Diencephalon (tissue), 1 donor: ENCODE results near the gene AQP10. TPM values are rescaled to one million over a fixed set of nuclear protein-coding genes. Genes with fewer than 3 reads are reported as not detected.

ENCODE experiments used
- small RNA-seq: library from RNA; depleted of rRNA; stranded (forward); fragments of <200 nt; gene quantifications from one replicate; pipeline ENCODE3, GENCODE V24; 2014
- total RNA-seq: library from RNA; depleted of rRNA; stranded (reverse); fragments of >200 nt; gene quantifications from one replicate; pipeline ENCODE4 v1.2.3, GENCODE V29; 2014

Gene AQP10
- total RNA-seq = not detected

GRCh38 chr1:154320882-154321608, at the start of gene AQP10:
Gene AQP10, plus strand, starts transcription at chr1:154321093. Its CDS starts 63 bp downstream, at chr1:154321156.

GRCh38 chr1:154272217-154272998, 48.5 kb upstream of the AQP10 start, which contains the start of gene HAX1:
Gene HAX1, plus strand, starts transcription at chr1:154272629. Its CDS starts 95 bp downstream, at chr1:154272724.

DNA sequence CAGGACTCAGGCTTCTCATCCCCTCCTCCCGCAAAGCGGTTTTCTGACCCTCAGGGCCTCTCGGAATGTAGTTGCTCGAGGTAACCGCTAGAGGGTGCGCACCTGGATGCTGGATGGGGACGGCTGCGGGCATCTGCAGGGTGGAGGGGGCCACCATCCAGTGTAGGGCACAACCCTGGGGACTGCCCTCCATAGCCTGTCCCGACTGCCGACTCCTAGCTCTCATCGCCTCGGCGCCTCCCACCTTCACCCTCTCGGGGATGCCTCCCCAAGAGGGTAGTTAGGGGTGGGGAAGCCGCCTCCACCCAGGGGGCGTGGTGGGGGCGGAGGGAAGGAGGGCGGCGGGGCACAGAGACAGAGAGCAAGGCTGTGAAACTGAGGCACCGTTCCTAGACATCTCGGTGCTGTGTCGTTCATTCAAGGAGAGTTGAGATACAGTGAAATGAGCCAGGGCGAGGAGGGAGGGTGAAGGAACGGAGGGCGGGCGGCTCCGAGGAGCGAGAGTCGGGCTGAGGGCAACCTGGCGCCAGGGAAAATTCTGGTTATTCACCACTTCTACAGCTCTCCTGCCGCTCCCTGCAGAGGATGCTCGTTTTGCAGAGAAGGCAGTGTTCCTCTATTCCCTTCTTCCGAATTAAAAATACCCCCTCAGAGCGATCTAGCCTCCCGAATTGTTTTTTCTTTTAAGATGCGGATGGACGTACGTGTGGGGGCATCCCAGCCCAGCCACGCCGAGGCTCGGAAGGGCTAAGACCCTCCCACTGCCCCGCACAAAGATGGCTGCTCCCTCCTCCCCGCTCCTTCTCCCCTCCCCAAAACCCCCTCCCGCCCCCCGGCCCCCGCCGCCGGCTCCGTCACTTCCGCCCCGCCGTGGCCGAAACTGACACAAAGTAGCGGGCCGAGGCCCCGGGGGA, 4.0 kb downstream of the AQP10 start, which contains the start of gene ATP8B2:
ATP8B2 (plus strand) TSS at position 857 of the 914 bp plus-strand sequence. CDS start 2,617 bp downstream, outside the sequence.

Small RNA genes lying within 50 kb of the gene (small RNA-seq; reads per million reads assigned to genes)
- gene RF00273 = not detected
- not detected for gene RNU6-121P
- gene RNU6-239P = not detected
- gene RNU7-57P = not detected

Other genes with a start within 250 kb of the AQP10 start
- 0.23 TPM for gene NUP210L, start 166.0 kb upstream of the AQP10 start, total RNA-seq
- 223 TPM for gene TPM3, start 129.0 kb upstream of the AQP10 start, total RNA-seq
- gene CFAP141, start 114.8 kb upstream of the AQP10 start, total RNA-seq = not detected
- 66.4 TPM for gene UBAP2L, start 100.1 kb upstream of the AQP10 start, total RNA-seq
- 61.1 TPM for gene HAX1, start 48.5 kb upstream of the AQP10 start, total RNA-seq
- 33.9 TPM for gene ATP8B2, start 4.4 kb downstream of the AQP10 start, total RNA-seq
- 3.9 TPM for gene IL6R, start 84.2 kb downstream of the AQP10 start, total RNA-seq
- gene TDRD10, start 181.1 kb downstream of the AQP10 start, total RNA-seq = 0.46 TPM
- gene SHE, start 181.3 kb downstream of the AQP10 start, total RNA-seq = 2.5 TPM
- gene UBE2Q1, start 237.6 kb downstream of the AQP10 start, total RNA-seq = 26.3 TPM
- gene CHRNB2, start 246.7 kb downstream of the AQP10 start, total RNA-seq = 31.6 TPM